Endothelial cell of umbilical vein (primary cell): ENCODE data around the gene NSDHL.

Source experiments
- JUN ChIP-seq: IDR thresholded peaks from 2 replicates; pipeline ENCODE4 v1.6.1; 2011; ENCODE audit warnings: borderline replicate concordance, low read depth; ENCODE audit not compliant: insufficient read length, insufficient read depth
- MYC ChIP-seq: IDR thresholded peaks from one replicate; pipeline ENCODE4 v1.6.1; 2011; ENCODE audit warnings: mild to moderate bottlenecking, low read depth, low read length
- POLR2A ChIP-seq: IDR thresholded peaks from 2 replicates; pipeline ENCODE4 v1.6.1; 2012; ENCODE audit warnings: low read depth, mild to moderate bottlenecking, control low read depth, low read length
- TF ChIP-seq, protein P1 (sequence below), 2 donors: IDR thresholded peaks; 1 replicate in 1 of 2; 2 replicates in 1 of 2; pipeline ENCODE4 v1.5.1; 2011; ENCODE audit warnings: low read length in 2 of 2, mild to moderate bottlenecking in 2 of 2, moderate library complexity in 2 of 2, control low read depth in 1 of 2, inconsistent platforms in 1 of 2, low read depth in 1 of 2; ENCODE audit not compliant: insufficient read depth in 1 of 2; ENCODE audit errors: extremely low read depth in 1 of 2

DNA sequence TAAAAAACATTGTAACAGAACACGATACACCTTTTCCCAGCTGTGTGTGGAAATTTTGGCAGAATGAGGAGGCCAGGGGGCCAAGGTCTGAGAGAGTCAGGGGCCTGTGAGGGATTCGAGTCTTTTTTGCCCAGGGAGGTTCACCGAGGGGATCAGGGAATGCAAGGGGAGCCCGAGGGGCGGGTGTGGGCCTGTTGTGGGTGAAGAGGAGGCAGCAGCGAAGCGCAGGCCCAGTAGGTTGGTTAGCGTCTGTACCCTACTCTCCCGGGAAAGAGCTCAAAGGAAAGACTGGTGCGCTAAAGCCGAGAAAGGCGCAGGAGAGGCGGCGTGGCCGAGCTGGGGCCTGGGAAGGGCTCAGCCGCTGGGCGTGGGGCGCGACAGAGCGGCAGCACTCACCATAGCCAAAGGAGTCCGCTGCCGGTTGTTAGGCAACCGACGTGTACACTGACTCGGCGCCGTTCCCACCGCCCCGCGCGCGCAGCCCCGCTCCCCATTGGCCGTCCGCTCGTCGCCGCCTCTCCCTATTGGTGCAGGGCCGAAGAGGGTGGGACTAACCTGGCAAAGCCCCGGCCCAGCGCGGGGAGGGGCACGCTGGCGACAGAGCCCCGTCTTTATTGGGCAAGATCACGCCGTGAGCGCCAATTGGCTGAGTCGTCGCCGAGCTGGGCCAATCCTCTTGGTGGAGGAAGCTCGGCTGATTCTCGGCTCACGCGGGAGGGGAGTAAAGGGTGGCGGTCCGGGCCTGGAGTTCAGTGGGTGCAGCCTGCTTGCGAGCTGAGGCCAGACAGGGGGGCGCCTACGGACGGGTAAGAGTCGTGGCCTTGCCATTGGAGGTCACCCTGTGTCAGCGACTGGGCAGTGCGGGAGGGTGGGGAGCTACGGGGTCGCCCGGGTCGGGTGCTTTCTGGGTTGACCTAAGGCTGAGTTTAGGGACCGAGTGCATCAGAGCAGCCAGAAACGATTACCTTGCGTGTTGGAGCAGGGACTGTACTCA lies at the start of gene NSDHL, which contains the start of gene CETN2:
- TF ChIP-seq JUN: no peak
- TF ChIP-seq MYC: no peak
- TF ChIP-seq, protein P1, sequence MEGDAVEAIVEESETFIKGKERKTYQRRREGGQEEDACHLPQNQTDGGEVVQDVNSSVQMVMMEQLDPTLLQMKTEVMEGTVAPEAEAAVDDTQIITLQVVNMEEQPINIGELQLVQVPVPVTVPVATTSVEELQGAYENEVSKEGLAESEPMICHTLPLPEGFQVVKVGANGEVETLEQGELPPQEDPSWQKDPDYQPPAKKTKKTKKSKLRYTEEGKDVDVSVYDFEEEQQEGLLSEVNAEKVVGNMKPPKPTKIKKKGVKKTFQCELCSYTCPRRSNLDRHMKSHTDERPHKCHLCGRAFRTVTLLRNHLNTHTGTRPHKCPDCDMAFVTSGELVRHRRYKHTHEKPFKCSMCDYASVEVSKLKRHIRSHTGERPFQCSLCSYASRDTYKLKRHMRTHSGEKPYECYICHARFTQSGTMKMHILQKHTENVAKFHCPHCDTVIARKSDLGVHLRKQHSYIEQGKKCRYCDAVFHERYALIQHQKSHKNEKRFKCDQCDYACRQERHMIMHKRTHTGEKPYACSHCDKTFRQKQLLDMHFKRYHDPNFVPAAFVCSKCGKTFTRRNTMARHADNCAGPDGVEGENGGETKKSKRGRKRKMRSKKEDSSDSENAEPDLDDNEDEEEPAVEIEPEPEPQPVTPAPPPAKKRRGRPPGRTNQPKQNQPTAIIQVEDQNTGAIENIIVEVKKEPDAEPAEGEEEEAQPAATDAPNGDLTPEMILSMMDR (IDR thresholded peaks at IDR 0.05; ENCODE audit: extremely low read depth in 1 of 2, insufficient read depth in 1 of 2, low read depth in 1 of 2, low read length in 2 of 2): no peak
- TF ChIP-seq POLR2A: peak; percentile 56
